Measurements from ENCODE around the gene XG. TPM values are rescaled to one million over a fixed set of nuclear protein-coding genes. Genes with fewer than 3 reads are reported as not detected.
"Not testable (repeated sequence)": the region's sequence is repeated elsewhere in the genome, so short reads cannot be mapped to it uniquely, and the experiment has no call there.

Gene XG
- total RNA-seq, 2 experiments from 2014 or later, result not detected

GRCh38 chrX:2746250-2746649 is 5.6 kb upstream of the XG start:
- CTCF ChIA-PET; ATAC-seq; H3K27me3 Mint-ChIP-seq (ENCODE audit: low read depth); H3K9me3 Mint-ChIP-seq (ENCODE audit: insufficient read depth); H3K27ac Mint-ChIP-seq; H3K4me1 Mint-ChIP-seq (ENCODE audit: low read depth); POLR2A ChIA-PET; DNase-seq; H3K4me3 Mint-ChIP-seq: not testable (repeated sequence)
- H3K36me3 Mint-ChIP-seq (ENCODE audit: low read depth), result peaks cover 20% of the 10 kb centered on the region

- H3K27ac Mint-ChIP-seq, result no peak overlapping the region
These were observed 3.5 kb upstream of the XG start for GRCh38 chrX:2748171-2748814.

GRCh38 chrX:2748815-2749188 is 3.0 kb upstream of the XG start:
- no peak for ATAC-seq
- peaks cover under 1% of the 10 kb centered on the region for H3K36me3 Mint-ChIP-seq (ENCODE audit: low read depth)
- H3K4me1 Mint-ChIP-seq (ENCODE audit: low read depth), result no peaks in the 10 kb centered on the region
- H3K27ac Mint-ChIP-seq, result no peak overlapping the region
- POLR2A ChIA-PET, result no interaction called here
- no peak overlapping the region for H3K4me3 Mint-ChIP-seq
- H3K9me3 Mint-ChIP-seq (ENCODE audit: insufficient read depth), result no peaks in the 10 kb centered on the region
- DNase-seq, result no peak
- CTCF ChIA-PET, result no interaction called here
- peaks cover 5% of the 10 kb centered on the region for H3K27me3 Mint-ChIP-seq (ENCODE audit: low read depth)

More at GRCh38 chrX:2748171-2748814, 3.5 kb upstream of the XG start:
- Mint-ChIP-seq H3K27me3 (ENCODE audit: low read depth) (peaks cover 5% of the 10 kb centered on the region), H3K36me3 (ENCODE audit: low read depth) (peaks cover 5% of the 10 kb centered on the region), H3K4me1 (ENCODE audit: low read depth) (no peaks in the 10 kb centered on the region), H3K4me3 (no peak overlapping the region), H3K9me3 (ENCODE audit: insufficient read depth) (no peaks in the 10 kb centered on the region)
- no peak for DNase-seq
- ATAC-seq, result no peak
- ChIA-PET POLR2A (no interaction called here), CTCF (no interaction called here)

- no peak for ATAC-seq
These were observed 549 bp upstream of the XG start for GRCh38 chrX:2751291-2751690.

GRCh38 chrX:2752441-2752840 is 601 bp downstream of the XG start:
- H3K36me3 Mint-ChIP-seq (ENCODE audit: low read depth); H3K9me3 Mint-ChIP-seq (ENCODE audit: insufficient read depth); H3K4me3 Mint-ChIP-seq; ATAC-seq; POLR2A ChIA-PET; DNase-seq; H3K4me1 Mint-ChIP-seq (ENCODE audit: low read depth); CTCF ChIA-PET; H3K27me3 Mint-ChIP-seq (ENCODE audit: low read depth); H3K27ac Mint-ChIP-seq: not testable (repeated sequence)

More at GRCh38 chrX:2751291-2751690, 549 bp upstream of the XG start:
- DNase-seq, result no peak
- Mint-ChIP-seq H3K36me3 (ENCODE audit: low read depth) (no peaks in the 10 kb centered on the region), H3K27me3 (ENCODE audit: low read depth) (peaks cover 5% of the 10 kb centered on the region), H3K4me1 (ENCODE audit: low read depth) (no peaks in the 10 kb centered on the region), H3K27ac (no peak overlapping the region), H3K4me3 (no peak overlapping the region), H3K9me3 (ENCODE audit: insufficient read depth) (no peaks in the 10 kb centered on the region)
- CTCF ChIA-PET, result no interaction called here
- POLR2A ChIA-PET, result no interaction called here

- H3K27ac Mint-ChIP-seq; H3K36me3 Mint-ChIP-seq (ENCODE audit: low read depth); H3K27me3 Mint-ChIP-seq (ENCODE audit: low read depth); H3K4me1 Mint-ChIP-seq (ENCODE audit: low read depth); ATAC-seq; H3K4me3 Mint-ChIP-seq; H3K9me3 Mint-ChIP-seq (ENCODE audit: insufficient read depth); POLR2A ChIA-PET; CTCF ChIA-PET; DNase-seq: not testable (repeated sequence)
These were observed 3.4 kb downstream of the XG start for GRCh38 chrX:2755163-2755715.

- Mint-ChIP-seq H3K27ac (no peak overlapping the region), H3K4me3 (no peak overlapping the region), H3K27me3 (ENCODE audit: low read depth) (peaks cover 3% of the 10 kb centered on the region), H3K4me1 (ENCODE audit: low read depth) (no peaks in the 10 kb centered on the region), H3K9me3 (ENCODE audit: insufficient read depth) (no peaks in the 10 kb centered on the region), H3K36me3 (ENCODE audit: low read depth) (no peaks in the 10 kb centered on the region)
- ChIA-PET POLR2A (no interaction called here), CTCF (no interaction called here)
- no peak for DNase-seq
- no peak for ATAC-seq
These were observed 4.7 kb downstream of the XG start for GRCh38 chrX:2756548-2756947.

GRCh38 chrX:2761246-2761645 is 9.4 kb downstream of the XG start:
- Mint-ChIP-seq H3K4me1 (ENCODE audit: low read depth) (no peaks in the 10 kb centered on the region), H3K9me3 (ENCODE audit: insufficient read depth) (no peaks in the 10 kb centered on the region), H3K27ac (no peak overlapping the region), H3K36me3 (ENCODE audit: low read depth) (no peaks in the 10 kb centered on the region), H3K4me3 (no peak overlapping the region), H3K27me3 (ENCODE audit: low read depth) (no peaks in the 10 kb centered on the region)
- ChIA-PET POLR2A (no interaction called here), CTCF (no interaction called here)
- DNase-seq (no peak), ATAC-seq (no peak)

GRCh38 chrX:2762671-2763070 is 10.8 kb downstream of the XG start:
- H3K4me1 Mint-ChIP-seq (ENCODE audit: low read depth); H3K4me3 Mint-ChIP-seq; H3K36me3 Mint-ChIP-seq (ENCODE audit: low read depth); POLR2A ChIA-PET; H3K27me3 Mint-ChIP-seq (ENCODE audit: low read depth); DNase-seq; H3K9me3 Mint-ChIP-seq (ENCODE audit: insufficient read depth); CTCF ChIA-PET; H3K27ac Mint-ChIP-seq; ATAC-seq: not testable (repeated sequence)

- H3K27me3 Mint-ChIP-seq (ENCODE audit: low read depth); H3K4me1 Mint-ChIP-seq (ENCODE audit: low read depth); POLR2A ChIA-PET; H3K27ac Mint-ChIP-seq; H3K9me3 Mint-ChIP-seq (ENCODE audit: insufficient read depth); DNase-seq; H3K4me3 Mint-ChIP-seq; H3K36me3 Mint-ChIP-seq (ENCODE audit: low read depth); ATAC-seq; CTCF ChIA-PET: not testable (repeated sequence)
These were observed 13.1 kb downstream of the XG start for GRCh38 chrX:2764766-2765548.

- Mint-ChIP-seq H3K36me3 (ENCODE audit: low read depth) (no peaks in the 10 kb centered on the region), H3K4me3 (no peak overlapping the region), H3K4me1 (ENCODE audit: low read depth) (no peaks in the 10 kb centered on the region), H3K27me3 (ENCODE audit: low read depth) (no peaks in the 10 kb centered on the region), H3K27ac (no peak overlapping the region), H3K9me3 (ENCODE audit: insufficient read depth) (no peaks in the 10 kb centered on the region)
- ChIA-PET CTCF (no interaction called here), POLR2A (no interaction called here)
- DNase-seq (no peak), ATAC-seq (no peak)
These were observed 13.7 kb downstream of the XG start for GRCh38 chrX:2765549-2765830.

- no peak for ATAC-seq
- Mint-ChIP-seq H3K4me3 (no peak overlapping the region), H3K27ac (no peak overlapping the region), H3K9me3 (ENCODE audit: insufficient read depth) (no peaks in the 10 kb centered on the region), H3K4me1 (ENCODE audit: low read depth) (no peaks in the 10 kb centered on the region), H3K27me3 (ENCODE audit: low read depth) (no peaks in the 10 kb centered on the region), H3K36me3 (ENCODE audit: low read depth) (no peaks in the 10 kb centered on the region)
- no peak for DNase-seq
- ChIA-PET POLR2A (no interaction called here), CTCF (no interaction called here)
These were observed 15.1 kb downstream of the XG start for GRCh38 chrX:2766906-2767305.
